ENCODE data around the gene SAMD9L.

Gene SAMD9L

GRCh38 chr7:93150200-93150835 lies 2.1 kb upstream of the SAMD9L start:
- TF ChIP-seq, protein P1, sequence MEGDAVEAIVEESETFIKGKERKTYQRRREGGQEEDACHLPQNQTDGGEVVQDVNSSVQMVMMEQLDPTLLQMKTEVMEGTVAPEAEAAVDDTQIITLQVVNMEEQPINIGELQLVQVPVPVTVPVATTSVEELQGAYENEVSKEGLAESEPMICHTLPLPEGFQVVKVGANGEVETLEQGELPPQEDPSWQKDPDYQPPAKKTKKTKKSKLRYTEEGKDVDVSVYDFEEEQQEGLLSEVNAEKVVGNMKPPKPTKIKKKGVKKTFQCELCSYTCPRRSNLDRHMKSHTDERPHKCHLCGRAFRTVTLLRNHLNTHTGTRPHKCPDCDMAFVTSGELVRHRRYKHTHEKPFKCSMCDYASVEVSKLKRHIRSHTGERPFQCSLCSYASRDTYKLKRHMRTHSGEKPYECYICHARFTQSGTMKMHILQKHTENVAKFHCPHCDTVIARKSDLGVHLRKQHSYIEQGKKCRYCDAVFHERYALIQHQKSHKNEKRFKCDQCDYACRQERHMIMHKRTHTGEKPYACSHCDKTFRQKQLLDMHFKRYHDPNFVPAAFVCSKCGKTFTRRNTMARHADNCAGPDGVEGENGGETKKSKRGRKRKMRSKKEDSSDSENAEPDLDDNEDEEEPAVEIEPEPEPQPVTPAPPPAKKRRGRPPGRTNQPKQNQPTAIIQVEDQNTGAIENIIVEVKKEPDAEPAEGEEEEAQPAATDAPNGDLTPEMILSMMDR (IDR thresholded peaks at IDR 0.05): no peak

GRCh38 chr7:93148727-93149126 lies 542 bp upstream of the SAMD9L start:
- Mint-ChIP-seq H3K9me3 (no peaks in the 10 kb centered on the region), H3K36me3 (ENCODE audit: low read depth) (no peaks in the 10 kb centered on the region), H3K4me1 (no peaks in the 10 kb centered on the region), H3K27ac (no peak overlapping the region), H3K27me3 (ENCODE audit: low read depth, poor library complexity) (no peaks in the 10 kb centered on the region), H3K4me3 (no peak overlapping the region)
- TF ChIP-seq, protein P1 (IDR thresholded peaks at IDR 0.05): no peak
- no peak for DNase-seq

More at GRCh38 chr7:93150200-93150835, 2.1 kb upstream of the SAMD9L start:
- H3K4me3 Mint-ChIP-seq: no peak overlapping the region
- H3K4me1 Mint-ChIP-seq: no peaks in the 10 kb centered on the region
- no peaks in the 10 kb centered on the region for H3K9me3 Mint-ChIP-seq
- H3K36me3 Mint-ChIP-seq (ENCODE audit: low read depth): no peaks in the 10 kb centered on the region
- H3K27me3 Mint-ChIP-seq (ENCODE audit: low read depth, poor library complexity): no peaks in the 10 kb centered on the region
- DNase-seq: no peak
- no peak overlapping the region for H3K27ac Mint-ChIP-seq

DNA sequence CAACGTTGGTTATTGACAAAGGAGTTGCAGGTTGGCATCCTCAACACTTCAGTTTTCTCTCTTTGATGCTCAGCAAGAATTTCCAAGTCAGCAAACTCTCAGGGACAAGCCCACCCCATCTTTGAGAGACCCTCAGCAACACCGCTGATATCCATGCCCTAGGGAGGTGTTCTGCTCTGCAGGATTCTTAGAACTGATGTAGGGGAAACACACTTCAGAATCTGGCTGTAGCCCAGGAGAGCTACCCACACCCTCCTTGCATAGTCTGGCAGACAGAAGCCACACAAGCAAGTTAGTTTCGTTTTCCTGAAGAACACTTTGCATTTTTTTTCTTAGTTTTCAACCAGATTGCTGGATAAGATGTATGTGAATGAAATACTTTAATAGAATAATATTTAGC lies 822 bp downstream of the SAMD9L start:
- DNase-seq: no peak
- no peak overlapping the region for H3K27ac Mint-ChIP-seq
- H3K4me3 Mint-ChIP-seq: no peak overlapping the region
- no peaks in the 10 kb centered on the region for H3K9me3 Mint-ChIP-seq
- peaks cover 10% of the 10 kb centered on the region for H3K27me3 Mint-ChIP-seq (ENCODE audit: low read depth, poor library complexity)
- TF ChIP-seq, protein P1 (IDR thresholded peaks at IDR 0.05): no peak
- H3K36me3 Mint-ChIP-seq (ENCODE audit: low read depth): no peaks in the 10 kb centered on the region
- no peaks in the 10 kb centered on the region for H3K4me1 Mint-ChIP-seq

- H3K4me1 Mint-ChIP-seq: no peaks in the 10 kb centered on the region
- no peak overlapping the region for H3K27ac Mint-ChIP-seq
- no peak for DNase-seq
- H3K4me3 Mint-ChIP-seq: no peak overlapping the region
- TF ChIP-seq, protein P1 (IDR thresholded peaks at IDR 0.05): no peak
- H3K36me3 Mint-ChIP-seq (ENCODE audit: low read depth): no peaks in the 10 kb centered on the region
- peaks cover 10% of the 10 kb centered on the region for H3K27me3 Mint-ChIP-seq (ENCODE audit: low read depth, poor library complexity)
- H3K9me3 Mint-ChIP-seq: no peaks in the 10 kb centered on the region
Measured at GRCh38 chr7:93146472-93147141, 1.6 kb downstream of the SAMD9L start.

- Mint-ChIP-seq H3K27ac (no peak overlapping the region), H3K4me1 (no peaks in the 10 kb centered on the region)
Measured at GRCh38 chr7:93146036-93146435, 2.1 kb downstream of the SAMD9L start.

More at GRCh38 chr7:93146036-93146435, 2.1 kb downstream of the SAMD9L start:
- no peak for DNase-seq
- Mint-ChIP-seq H3K9me3 (no peaks in the 10 kb centered on the region), H3K4me3 (no peak overlapping the region), H3K27me3 (ENCODE audit: low read depth, poor library complexity) (peaks cover 10% of the 10 kb centered on the region), H3K36me3 (ENCODE audit: low read depth) (no peaks in the 10 kb centered on the region)
- TF ChIP-seq, protein P1 (IDR thresholded peaks at IDR 0.05): no peak
